Ovary (tissue), 9 donors: ENCODE data around the gene SBF2. TPM values are rescaled to one million over a fixed set of nuclear protein-coding genes. Genes with fewer than 3 reads are reported as not detected.

Source experiments
- DNase-seq, 5 donors: peaks; one replicate each; pipeline ENCODE4 v3.0.0-alpha.2; 2019 to 2020
- H3K27ac ChIP-seq, 2 donors: fragments of 200-600 bp; one replicate each; pipeline versions ENCODE4 v1.5.1 to v1.8.0; 2019 to 2022
- H3K27me3 ChIP-seq: fragments of 200-600 bp; one replicate; pipeline ENCODE4 v1.8.0; 2022
- H3K36me3 ChIP-seq: fragments of 200-600 bp; sonication (generic); one replicate; pipeline ENCODE4 v1.5.1; 2019
- H3K4me1 ChIP-seq: one replicate; pipeline ENCODE4 v1.8.1; 2013; ENCODE audit warnings: mild to moderate bottlenecking, moderate library complexity; ENCODE audit not compliant: insufficient read depth
- H3K4me3 ChIP-seq: fragments of 200-600 bp; sonication (generic); one replicate; pipeline ENCODE4 v1.5.1; 2017
- H3K9me3 ChIP-seq, 2 donors: fragments of 200-600 bp in 1 of 2; sonication (generic) in 1 of 2; one replicate each; pipeline versions ENCODE4 v1.5.1 to v1.8.1; 2013 to 2019; ENCODE audit warnings: mild to moderate bottlenecking in 1 of 2, moderate library complexity in 1 of 2
- EP300 ChIP-seq: sonication (generic); formaldehyde crosslinking; IDR thresholded peaks from one replicate; pipeline ENCODE4 v1.6.1; 2017; ENCODE audit warnings: antibody characterized with exemption
- POLR2A ChIP-seq: fragments of 450-650 bp; IDR thresholded peaks from one replicate; pipeline ENCODE4 v1.6.1; 2017; ENCODE audit warnings: antibody characterized with exemption, mild to moderate bottlenecking, moderate library complexity
- WGBS, 3 donors: extraction: QIAGEN DNeasy Blood & Tissue Kit in 1 of 3; methylation state at CpG; one replicate each; pipeline versions ENCODE4 v1.1.5 to v1.1.7; 2013 to 2017; 5-methylcytosine and 5-hydroxymethylcytosine counted together
- intact Hi-C, 4 donors: fragments of 100-400 bp; cut with DNase I; formaldehyde crosslinking; loops; one replicate each; pipeline versions ENCODE4 v1.11.0 to v1.15.1; 2022 to 2023
- polyA plus RNA-seq, 2 donors: library from polyadenylated mRNA; stranded (reverse); fragments of 200-250 nt in 1 of 2; fragments of 350-450 nt in 1 of 2; fragmentation: Illumina TruSeq in 1 of 2; extraction: RNeasy Lipid Tissue Mini Kit (QIAGEN cat#74804) in 1 of 2; gene quantifications; one replicate each; pipeline ENCODE4 v1.2.3, GENCODE V29; 2013 to 2014
- total RNA-seq, 7 donors: library from RNA; depleted of rRNA in 2 of 7; stranded (reverse); fragments of >200 nt in 2 of 7; fragmentation: NEBNext Ultra II Directional in 3 of 7; extraction: Animal tissue kit (Norgen Biotek cat#: 25700) in 3 of 7; gene quantifications; one replicate each; pipeline versions ENCODE4 v1.1.0 to v1.2.4, GENCODE V29; 2016 to 2023
- TF ChIP-seq, protein P1 (sequence below), 3 donors: fragments of 450-650 bp in 2 of 3; fragments of 200-600 bp in 1 of 3; IDR thresholded peaks; one replicate each; pipeline versions ENCODE4 v1.5.1 to v1.8.0; 2016 to 2022; ENCODE audit warnings: antibody characterized with exemption in 3 of 3, mild to moderate bottlenecking in 1 of 3
- donor health status: DM: no; HTN: no; CAD: no; lungs with moderate emphysema.
- donor health status: DM: no; HTN: no; CAD: no.
- donor health status: Bipolar disorder and iron deficiency.
- donor health status: DM: yes; HTN: yes; CAD: no.
- donor health status: DM: no; HTN: no; CAD: no.
- donor health status: DM: yes; HTN: yes; CAD: no.

Gene SBF2
- total and polyA plus RNA-seq, 9 donors, result 27.4 to 77.5 (median 50.8) TPM

- intact Hi-C loops, result no loop called here
- DNase-seq, result no peak
- Histone ChIP-seq H3K9me3 (no peaks in the 10 kb centered on the region), H3K27me3 (no peaks in the 10 kb centered on the region), H3K4me3 (no peak overlapping the region), H3K27ac (no peak overlapping the region), H3K4me1 (no peaks in the 10 kb centered on the region), H3K36me3 (no peaks in the 10 kb centered on the region)
- TF ChIP-seq EP300 (no peak), POLR2A (no peak)
- TF ChIP-seq, protein P1, sequence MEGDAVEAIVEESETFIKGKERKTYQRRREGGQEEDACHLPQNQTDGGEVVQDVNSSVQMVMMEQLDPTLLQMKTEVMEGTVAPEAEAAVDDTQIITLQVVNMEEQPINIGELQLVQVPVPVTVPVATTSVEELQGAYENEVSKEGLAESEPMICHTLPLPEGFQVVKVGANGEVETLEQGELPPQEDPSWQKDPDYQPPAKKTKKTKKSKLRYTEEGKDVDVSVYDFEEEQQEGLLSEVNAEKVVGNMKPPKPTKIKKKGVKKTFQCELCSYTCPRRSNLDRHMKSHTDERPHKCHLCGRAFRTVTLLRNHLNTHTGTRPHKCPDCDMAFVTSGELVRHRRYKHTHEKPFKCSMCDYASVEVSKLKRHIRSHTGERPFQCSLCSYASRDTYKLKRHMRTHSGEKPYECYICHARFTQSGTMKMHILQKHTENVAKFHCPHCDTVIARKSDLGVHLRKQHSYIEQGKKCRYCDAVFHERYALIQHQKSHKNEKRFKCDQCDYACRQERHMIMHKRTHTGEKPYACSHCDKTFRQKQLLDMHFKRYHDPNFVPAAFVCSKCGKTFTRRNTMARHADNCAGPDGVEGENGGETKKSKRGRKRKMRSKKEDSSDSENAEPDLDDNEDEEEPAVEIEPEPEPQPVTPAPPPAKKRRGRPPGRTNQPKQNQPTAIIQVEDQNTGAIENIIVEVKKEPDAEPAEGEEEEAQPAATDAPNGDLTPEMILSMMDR (IDR thresholded peaks at IDR 0.05), result no peak
These were observed 331.3 kb downstream of the SBF2 start for GRCh38 chr11:9962722-9963121.

DNA sequence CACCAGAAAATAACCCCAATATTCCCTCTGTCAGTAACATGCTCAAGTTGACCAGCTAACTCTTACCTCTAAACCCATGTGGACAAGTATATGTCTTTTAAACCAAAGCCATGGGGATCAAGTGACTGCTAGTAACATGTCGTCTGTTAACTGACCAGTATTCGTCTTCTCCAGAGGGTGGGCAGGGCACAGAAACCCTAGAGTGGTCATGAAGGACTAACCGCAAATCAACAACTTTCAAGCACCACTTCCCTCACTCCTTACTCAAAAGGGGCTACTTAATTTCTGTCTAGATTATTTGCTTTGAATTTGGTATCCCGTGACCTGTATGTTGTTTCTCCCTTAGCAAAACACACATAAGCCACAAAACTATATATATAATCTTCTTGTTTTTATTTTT is 336.9 kb downstream of the SBF2 start:
- intact Hi-C loops, result no loop called here
- H3K27ac ChIP-seq, result no peak overlapping the region
- no peak for DNase-seq
- H3K36me3 ChIP-seq, result no peaks in the 10 kb centered on the region
- no peaks in the 10 kb centered on the region for H3K4me1 ChIP-seq
- 95 to 97% (median 96%) methylated on average over 4 of the region's 4 CpGs for WGBS, 3 donors
- no peaks in the 10 kb centered on the region for H3K27me3 ChIP-seq
- H3K4me3 ChIP-seq, result no peak overlapping the region
- TF ChIP-seq EP300 (no peak), POLR2A (no peak)
- TF ChIP-seq, protein P1 (IDR thresholded peaks at IDR 0.05), result no peak
- H3K9me3 ChIP-seq, result no peaks in the 10 kb centered on the region

GRCh38 chr11:9956483-9956882 is 337.5 kb downstream of the SBF2 start:
- WGBS, 3 donors, result 72 to 85% (median 77%) methylated on average over 2 of the region's 2 CpGs

GRCh38 chr11:9955391-9955790 is 338.6 kb downstream of the SBF2 start:
- Histone ChIP-seq H3K4me3 (no peak overlapping the region), H3K27ac (no peak overlapping the region), H3K9me3 (no peaks in the 10 kb centered on the region), H3K36me3 (no peaks in the 10 kb centered on the region), H3K4me1 (no peaks in the 10 kb centered on the region), H3K27me3 (no peaks in the 10 kb centered on the region)
- TF ChIP-seq, protein P1 (IDR thresholded peaks at IDR 0.05), result no peak
- TF ChIP-seq EP300, result no peak
- no peak for TF ChIP-seq POLR2A
- 96 to 100% (median 99%) methylated on average over 1 of the region's 1 CpG for WGBS, 3 donors
- no peak for DNase-seq
- intact Hi-C loops, result no loop called here

More at GRCh38 chr11:9956483-9956882, 337.5 kb downstream of the SBF2 start:
- Histone ChIP-seq H3K4me3 (no peak overlapping the region), H3K4me1 (no peaks in the 10 kb centered on the region), H3K27me3 (no peaks in the 10 kb centered on the region), H3K9me3 (no peaks in the 10 kb centered on the region), H3K27ac (no peak overlapping the region), H3K36me3 (no peaks in the 10 kb centered on the region)
- no peak for DNase-seq
- TF ChIP-seq EP300 (no peak), POLR2A (no peak)
- TF ChIP-seq, protein P1 (IDR thresholded peaks at IDR 0.05), result no peak
- intact Hi-C loops, result no loop called here
